Kidney (tissue), 14 donors: ENCODE data around the gene KITLG. TPM values are rescaled to one million over a fixed set of nuclear protein-coding genes. Genes with fewer than 3 reads are reported as not detected.
"Not testable (repeated sequence)": the region's sequence is repeated elsewhere in the genome, so short reads cannot be mapped to it uniquely, and the experiment has no call there.

Experiments used
- DNase-seq, 5 donors: peaks; one replicate each; pipeline ENCODE4 v3.0.0-alpha.2; 2013 to 2020
- FAIRE-seq: peaks from 2 replicates; lab custom pipeline; 2012; peaks lifted over from hg19 to GRCh38; lab: Jason Lieb, UNC
- H3K27ac ChIP-seq, 2 donors: one replicate each; pipeline ENCODE4 v1.7.0; 2013; ENCODE audit warnings: low read depth in 2 of 2, low read length in 2 of 2, inconsistent platforms in 1 of 2
- H3K27me3 ChIP-seq: one replicate; pipeline ENCODE4 v1.7.1; 2013; ENCODE audit warnings: low read length, inconsistent platforms; ENCODE audit not compliant: control insufficient read depth, insufficient read depth
- H3K36me3 ChIP-seq, 3 donors: one replicate each; pipeline versions ENCODE4 v1.7.0 to v1.7.1; 2013; ENCODE audit warnings: low read length in 3 of 3, control low read depth in 1 of 3, inconsistent platforms in 1 of 3; ENCODE audit not compliant: insufficient read depth in 3 of 3, control insufficient read depth in 2 of 3
- H3K4me1 ChIP-seq, 3 donors: one replicate each; pipeline versions ENCODE4 v1.7.0 to v1.7.1; 2013; ENCODE audit warnings: low read length in 3 of 3, inconsistent platforms in 1 of 3, low read depth in 1 of 3; ENCODE audit not compliant: control insufficient read depth in 2 of 3, insufficient read depth in 2 of 3
- H3K4me3 ChIP-seq, 3 donors: one replicate each; pipeline versions ENCODE4 v1.7.0 to v1.8.1; 2013; ENCODE audit warnings: low read length in 3 of 3, control low read depth in 1 of 3, inconsistent platforms in 1 of 3
- H3K9ac ChIP-seq, 3 donors: one replicate each; pipeline versions ENCODE4 v1.7.0 to v1.7.1; 2013; ENCODE audit warnings: low read length in 3 of 3, control low read depth in 1 of 3, inconsistent platforms in 1 of 3
- H3K9me3 ChIP-seq, 3 donors: one replicate each; pipeline versions ENCODE4 v1.7.0 to v1.7.1; 2013; ENCODE audit warnings: low read length in 3 of 3, control low read depth in 1 of 3, inconsistent platforms in 1 of 3; ENCODE audit not compliant: control insufficient read depth in 2 of 3, insufficient read depth in 1 of 3
- CTCF ChIP-seq: IDR thresholded peaks from 3 replicates; pipeline ENCODE4 v1.5.1; 2012; ENCODE audit warnings: mild to moderate bottlenecking, moderate library complexity, borderline replicate concordance; ENCODE audit not compliant: insufficient read depth; ENCODE audit errors: extremely low read depth
- intact Hi-C: fragments of 100-400 bp; cut with DNase I; formaldehyde crosslinking; loops from one replicate; pipeline ENCODE4 v1.11.1; 2022
- polyA plus RNA-seq: library from polyadenylated mRNA; stranded (reverse); fragments of 350-450 nt; fragmentation: Illumina TruSeq; extraction: RNeasy Lipid Tissue Mini Kit (QIAGEN cat#74804); gene quantifications from one replicate; pipeline ENCODE4 v1.2.3, GENCODE V29; 2014; ENCODE audit warnings: low read depth, low replicate concordance; ENCODE audit not compliant: insufficient read depth
- total RNA-seq: library from RNA; stranded (reverse); fragmentation: NEBNext Ultra II Directional; extraction: Animal tissue kit (Norgen Biotek cat#: 25700); gene quantifications from one replicate; pipeline ENCODE4 v1.2.1, GENCODE V29; 2021
- donor health status: control.
- donor health status: control.
- donor health status: control.
- donor health status: control.
- donor health status: control.
- donor health status: DM: yes; HTN: yes; CAD: no.
- donor health status: Normal renal cell carcinoma (clear cell type).

KITLG gene
- total and polyA plus RNA-seq, 2 donors from 2014 or later, result 17.6 to 125 TPM

- H3K36me3 ChIP-seq, result no peaks in the 10 kb centered on the region
- intact Hi-C loops, result no loop called here
- H3K4me3 ChIP-seq, result no peak overlapping the region
- peaks cover 0 to 6% (median 3%) of the 10 kb centered on the region in 3 donors for H3K4me1 ChIP-seq
- no peaks in the 10 kb centered on the region for H3K27me3 ChIP-seq
- no peak overlapping the region for H3K27ac ChIP-seq
- H3K9ac ChIP-seq, result no peak overlapping the region
- no peak for TF ChIP-seq CTCF
- no peaks in the 10 kb centered on the region for H3K9me3 ChIP-seq
- FAIRE-seq, result no peak
- no peak for DNase-seq
Observed at GRCh38 chr12:88552610-88553079, 27.6 kb downstream of the KITLG start.

GRCh38 chr12:88549929-88550328 lies 30.3 kb downstream of the KITLG start:
- TF ChIP-seq CTCF, result no peak
- FAIRE-seq, result no peak
- Histone ChIP-seq H3K9me3 (no peaks in the 10 kb centered on the region), H3K27me3 (no peaks in the 10 kb centered on the region), H3K27ac (no peak overlapping the region), H3K9ac (no peak overlapping the region), H3K36me3 (no peaks in the 10 kb centered on the region), H3K4me3 (no peak overlapping the region), H3K4me1 (peaks cover 0 to 6% (median 3%) of the 10 kb centered on the region in 3 donors)
- intact Hi-C loops, result no loop called here
- DNase-seq, result no peak

- H3K27me3 ChIP-seq, intact Hi-C loops, H3K9ac ChIP-seq, H3K9me3 ChIP-seq, DNase-seq, H3K4me3 ChIP-seq, FAIRE-seq, H3K27ac ChIP-seq, H3K36me3 ChIP-seq, H3K4me1 ChIP-seq: not testable (repeated sequence)
Observed at GRCh38 chr12:88547949-88548348, 32.3 kb downstream of the KITLG start.

- Histone ChIP-seq H3K4me3 (no peak overlapping the region), H3K4me1 (no peaks in the 10 kb centered on the region), H3K27me3 (no peaks in the 10 kb centered on the region), H3K9ac (no peak overlapping the region), H3K27ac (no peak overlapping the region), H3K9me3 (no peaks in the 10 kb centered on the region), H3K36me3 (peaks cover 0 to 2% (median 0%) of the 10 kb centered on the region in 3 donors)
- DNase-seq, result peak in 1 of 5 donors; percentile 11
- intact Hi-C loops, result no loop called here
- no peak for TF ChIP-seq CTCF
- FAIRE-seq, result no peak
Observed at GRCh38 chr12:88546853-88547252, 33.4 kb downstream of the KITLG start.
